HG03139 (cell line): Measurements from ENCODE around the gene PLXNC1.

ENCODE experiments used
- ATAC-seq: cut with Tn5 transposase; IDR thresholded peaks from one replicate; pipeline ENCODE4 v1.9.1; 2021; ENCODE audit not compliant: unreplicated experiment

PLXNC1 gene

DNA sequence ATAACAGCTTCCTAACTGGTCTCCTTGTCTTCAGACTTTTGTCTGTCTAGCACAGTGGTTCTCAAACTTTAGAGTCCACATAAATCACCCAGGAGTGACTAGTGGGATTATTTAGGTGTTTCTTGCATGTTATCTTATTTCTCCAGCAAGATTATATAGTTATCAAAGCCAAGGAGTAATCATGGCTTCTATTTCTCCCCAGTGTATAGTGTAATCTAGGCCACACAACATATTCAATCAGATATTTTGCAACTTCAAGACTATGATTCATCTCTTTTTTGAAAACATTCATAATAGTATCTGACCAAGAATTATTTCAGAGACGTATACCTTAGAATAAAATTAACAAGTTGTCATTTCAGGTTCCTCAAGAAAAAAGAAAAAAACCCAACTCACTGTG lies 179.4 kb downstream of the PLXNC1 start:
- no peak for ATAC-seq

DNA sequence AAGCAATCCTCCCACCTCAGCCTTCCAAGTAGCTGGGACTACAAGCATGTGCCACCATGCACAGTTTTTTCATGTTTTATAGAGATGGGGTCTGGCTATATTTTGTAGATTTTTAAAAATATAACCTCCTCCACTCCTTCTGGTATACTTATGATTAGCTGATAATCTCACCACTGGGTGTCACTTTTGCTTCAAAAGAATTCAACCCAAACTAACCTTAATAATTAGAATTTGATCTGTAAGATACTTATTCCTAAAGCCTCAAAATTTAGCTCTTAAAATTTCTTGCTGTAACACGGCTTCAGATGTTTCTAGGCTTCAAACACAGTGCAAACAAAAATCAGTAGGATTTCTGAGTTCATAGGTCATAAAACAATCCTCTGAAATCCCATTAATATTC lies 181.0 kb downstream of the PLXNC1 start:
- no peak for ATAC-seq

DNA sequence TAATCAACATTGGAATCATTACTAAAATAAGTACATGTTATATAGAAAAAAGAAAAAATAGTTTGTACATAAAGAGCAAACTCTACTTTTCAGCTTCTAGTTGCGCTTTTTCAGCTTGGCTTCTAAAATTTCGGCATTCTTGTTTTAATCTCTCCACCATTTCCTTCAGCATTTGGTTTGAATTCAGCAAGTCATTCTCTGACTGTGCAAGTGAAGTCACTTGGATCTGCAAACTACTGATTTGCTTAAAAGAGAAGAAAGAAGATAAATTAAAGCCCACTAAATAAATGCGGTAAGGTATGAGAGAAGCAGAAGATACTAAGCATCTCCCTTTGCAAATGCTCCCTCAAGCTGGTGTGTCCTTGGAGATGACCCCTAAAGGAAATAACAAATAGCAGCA lies 185.0 kb downstream of the PLXNC1 start:
- no peak for ATAC-seq

- ATAC-seq = no peak
Measured at GRCh38 chr12:94336211-94336925, 188.0 kb downstream of the PLXNC1 start.

- no peak for ATAC-seq
Measured at GRCh38 chr12:94338006-94338794, 189.8 kb downstream of the PLXNC1 start.

- no peak for ATAC-seq
Measured at GRCh38 chr12:94340573-94340972, 192.2 kb downstream of the PLXNC1 start.

- ATAC-seq = no peak
Measured at GRCh38 chr12:94353130-94353529, 204.8 kb downstream of the PLXNC1 start.
